ENCODE measurements around the gene MS4A6A. TPM values are rescaled to one million over a fixed set of nuclear protein-coding genes. Genes with fewer than 3 reads are reported as not detected.

The MS4A6A gene
- total RNA-seq, 2 experiments from 2014 or later: not detected

Small RNA genes lying within 50 kb of the gene (microRNA-seq; reads per million reads assigned to microRNA genes)
- not detected for gene MIR6503 (ENCODE audit: borderline microRNAs expressed, borderline number of aligned reads, borderline replicate concordance)

Other genes starting within 250 kb of the MS4A6A start
- not detected for gene OOSP1, start 244.7 kb downstream of the MS4A6A start, total RNA-seq
- gene OOSP4A, start 219.1 kb downstream of the MS4A6A start, total RNA-seq: not detected
- gene OOSP4B, start 165.9 kb downstream of the MS4A6A start, total RNA-seq: not detected
- gene OOSP2, start 142.7 kb downstream of the MS4A6A start, total RNA-seq: not detected
- gene MS4A3, start 126.4 kb downstream of the MS4A6A start, total RNA-seq: not detected
- gene MS4A2, start 94.4 kb downstream of the MS4A6A start, total RNA-seq: not detected
- not detected for gene MS4A4E, start 60.1 kb upstream of the MS4A6A start, total RNA-seq
- gene MS4A4A, start 97.6 kb upstream of the MS4A6A start, total RNA-seq: not detected
- not detected for gene MS4A6E, start 144.2 kb upstream of the MS4A6A start, total RNA-seq
- not detected for gene MS4A7, start 195.4 kb upstream of the MS4A6A start, total RNA-seq
- not detected for gene MS4A14, start 213.4 kb upstream of the MS4A6A start, total RNA-seq
- gene MS4A5, start 246.5 kb upstream of the MS4A6A start, total RNA-seq: not detected